ENCODE results near the gene PAM. TPM values are rescaled to one million over a fixed set of nuclear protein-coding genes. Genes with fewer than 3 reads are reported as not detected.

The PAM gene
- total RNA-seq, 2 donors from 2014 or later: 32.9 to 38.2 TPM

DNA sequence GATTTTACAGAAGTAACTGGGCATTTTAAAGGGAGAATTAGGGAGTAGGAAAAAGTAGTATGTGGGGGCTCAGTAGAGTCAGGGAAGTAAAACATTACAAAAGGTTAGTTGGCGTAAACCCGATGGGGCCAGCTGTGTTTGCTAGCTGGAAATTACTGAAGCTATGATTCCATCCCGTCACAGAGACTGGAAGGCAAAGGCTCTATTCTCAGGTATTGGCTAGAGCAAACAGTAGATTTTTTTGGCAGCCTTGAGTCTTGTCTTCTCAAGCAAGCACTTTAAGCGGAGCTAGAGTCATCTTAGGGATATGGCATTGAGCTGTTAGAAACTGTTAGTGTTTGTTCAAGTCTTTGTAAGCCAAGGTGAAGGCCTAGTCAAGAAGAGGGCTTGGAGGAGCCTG lies 121.5 kb downstream of the PAM start:
- Histone ChIP-seq H3K9me3 (ENCODE audit: control insufficient read depth, low read length) (no peaks in the 10 kb centered on the region), H3K36me3 (ENCODE audit: control insufficient read depth, insufficient read depth, low read length) (no peaks in the 10 kb centered on the region), H3K4me3 (ENCODE audit: low read length) (no peak overlapping the region), H3K9ac (ENCODE audit: extremely low read depth, low read length, poor library complexity, severe bottlenecking) (no peak overlapping the region), H3K4me1 (ENCODE audit: control insufficient read depth, insufficient read depth, low read length) (no peaks in the 10 kb centered on the region), H3K27ac (ENCODE audit: low read depth, low read length) (peak overlapping the region; percentile 17), H3K27me3 (ENCODE audit: control insufficient read depth, insufficient read depth, low read length, poor library complexity, severe bottlenecking) (peaks cover 15% of the 10 kb centered on the region)
- Mint-ChIP-seq H3K4me1 (peaks cover 13% of the 10 kb centered on the region), H3K4me3 (no peak overlapping the region), H3K9me3 (no peaks in the 10 kb centered on the region), H3K27ac (no peak overlapping the region), H3K27me3 (ENCODE audit: insufficient read depth) (no peaks in the 10 kb centered on the region), H3K36me3 (ENCODE audit: low read depth) (peaks cover 5% of the 10 kb centered on the region)
- DNase-seq: no peak
- no peak for TF ChIP-seq CTCF (conservative IDR thresholded peaks at IDR 0.05)
- 93 to 95% methylated on average over 4 of the region's 4 CpGs for WGBS, 2 experiments (ENCODE audit: insufficient coverage in 1 of 2, insufficient read length in 1 of 2)

DNA sequence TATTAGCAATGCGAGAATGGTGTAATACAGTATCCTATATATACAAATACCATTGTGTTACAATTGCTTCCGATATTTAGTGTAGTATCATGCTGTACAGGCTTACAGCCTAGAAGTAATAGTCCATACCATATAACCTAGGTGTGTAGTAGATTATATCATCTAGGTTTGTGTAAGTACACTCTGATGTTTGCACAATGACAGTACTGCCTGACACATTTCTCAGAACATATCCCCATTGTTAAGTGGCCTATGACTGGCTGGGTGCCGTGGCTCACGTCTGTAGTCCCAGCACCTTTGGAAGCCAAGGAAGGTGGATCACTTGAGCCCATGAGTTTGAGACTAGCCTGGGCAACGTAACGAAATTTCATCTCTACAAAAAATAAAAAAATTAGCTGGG lies 124.6 kb downstream of the PAM start:
- H3K9me3 ChIP-seq (ENCODE audit: control insufficient read depth, low read length): no peaks in the 10 kb centered on the region
- no peak overlapping the region for H3K4me3 Mint-ChIP-seq
- no peak overlapping the region for H3K27ac ChIP-seq (ENCODE audit: low read depth, low read length)
- no peak overlapping the region for H3K4me3 ChIP-seq (ENCODE audit: low read length)
- no peak for DNase-seq
- no peak overlapping the region for H3K27ac Mint-ChIP-seq
- peaks cover 10% of the 10 kb centered on the region for H3K9me3 Mint-ChIP-seq
- no peaks in the 10 kb centered on the region for H3K27me3 Mint-ChIP-seq (ENCODE audit: insufficient read depth)
- H3K4me1 ChIP-seq (ENCODE audit: control insufficient read depth, insufficient read depth, low read length): no peaks in the 10 kb centered on the region
- TF ChIP-seq CTCF (conservative IDR thresholded peaks at IDR 0.05): no peak
- peaks cover 14% of the 10 kb centered on the region for H3K4me1 Mint-ChIP-seq
- H3K36me3 Mint-ChIP-seq (ENCODE audit: low read depth): peaks cover 10% of the 10 kb centered on the region
- WGBS, 2 experiments (ENCODE audit: insufficient coverage in 1 of 2, insufficient read length in 1 of 2): 99% methylated on average over 4 of the region's 6 CpGs; no CpG with 5 or more reads in 1 of the 2 experiments
- H3K27me3 ChIP-seq (ENCODE audit: control insufficient read depth, insufficient read depth, low read length, poor library complexity, severe bottlenecking): peaks cover 4% of the 10 kb centered on the region
- H3K9ac ChIP-seq (ENCODE audit: extremely low read depth, low read length, poor library complexity, severe bottlenecking): no peak overlapping the region
- no peaks in the 10 kb centered on the region for H3K36me3 ChIP-seq (ENCODE audit: control insufficient read depth, insufficient read depth, low read length)

DNA sequence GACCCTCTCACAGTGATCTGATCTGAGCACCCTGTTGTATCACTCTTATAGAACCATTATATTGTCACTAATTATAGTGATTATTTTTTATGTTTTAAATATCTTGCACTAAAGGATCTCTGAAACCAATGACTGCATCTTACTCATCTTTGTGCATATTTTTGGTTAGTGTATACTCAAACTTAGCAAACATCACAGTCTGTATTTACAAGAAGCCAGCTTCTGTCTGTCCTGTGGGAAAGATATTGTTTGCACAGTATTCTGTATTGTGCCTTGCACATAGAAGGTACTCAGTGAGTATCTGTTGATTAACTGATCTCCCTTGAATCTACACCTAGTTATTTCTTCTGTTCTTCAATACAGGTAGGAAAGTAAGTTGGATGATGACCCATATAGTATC lies 131.5 kb downstream of the PAM start:
- Histone ChIP-seq H3K4me3 (ENCODE audit: low read length) (no peak overlapping the region), H3K27me3 (ENCODE audit: control insufficient read depth, insufficient read depth, low read length, poor library complexity, severe bottlenecking) (no peaks in the 10 kb centered on the region), H3K9me3 (ENCODE audit: control insufficient read depth, low read length) (no peaks in the 10 kb centered on the region), H3K36me3 (ENCODE audit: control insufficient read depth, insufficient read depth, low read length) (no peaks in the 10 kb centered on the region), H3K4me1 (ENCODE audit: control insufficient read depth, insufficient read depth, low read length) (no peaks in the 10 kb centered on the region), H3K9ac (ENCODE audit: extremely low read depth, low read length, poor library complexity, severe bottlenecking) (no peak overlapping the region), H3K27ac (ENCODE audit: low read depth, low read length) (no peak overlapping the region)
- Mint-ChIP-seq H3K4me1 (peaks cover 7% of the 10 kb centered on the region), H3K4me3 (no peak overlapping the region), H3K9me3 (peaks cover 10% of the 10 kb centered on the region), H3K27ac (no peak overlapping the region), H3K36me3 (ENCODE audit: low read depth) (peaks cover 5% of the 10 kb centered on the region), H3K27me3 (ENCODE audit: insufficient read depth) (no peaks in the 10 kb centered on the region)
- DNase-seq: no peak
- no peak for TF ChIP-seq CTCF (conservative IDR thresholded peaks at IDR 0.05)
